HepG2 (cell line): ENCODE measurements around the gene RER1. TPM values are rescaled to one million over a fixed set of nuclear protein-coding genes. Genes with fewer than 3 reads are reported as not detected.

Source experiments
- ARNT2 ChIP-seq: sonication (generic); formaldehyde crosslinking; IDR thresholded peaks from 2 replicates; pipeline ENCODE4 v1.8.0; 2022; ENCODE audit warnings: mild to moderate bottlenecking, low read depth, missing genetic modification reagents, moderate library complexity
- GABPA ChIP-seq, 2 experiments: IDR thresholded peaks; 2 replicates each; pipeline ENCODE4 v1.6.1; 2011 to 2016; ENCODE audit warnings: low read depth in 2 of 2, low read length in 1 of 2, missing biosample characterization in 1 of 2, missing genetic modification characterization in 1 of 2
- ISL2 ChIP-seq: sonication (generic); formaldehyde crosslinking; IDR thresholded peaks from 2 replicates; pipeline ENCODE4 v1.5.0; 2020; ENCODE audit warnings: missing genetic modification reagents
- ISX ChIP-seq: sonication (generic); formaldehyde crosslinking; conservative IDR thresholded peaks from 2 replicates; pipeline ENCODE4 v1.5.0; 2020; ENCODE audit warnings: missing genetic modification reagents
- NFKB2 ChIP-seq: sonication (generic); formaldehyde crosslinking; IDR thresholded peaks from 2 replicates; pipeline ENCODE4 v1.4.0; 2020; ENCODE audit warnings: missing genetic modification reagents, borderline replicate concordance
- PLRG1 ChIP-seq: fragments of 450-650 bp; conservative IDR thresholded peaks from 2 replicates; pipeline ENCODE4 v1.6.1; 2016
- SCMH1 ChIP-seq: sonication (generic); formaldehyde crosslinking; IDR thresholded peaks from 2 replicates; pipeline ENCODE4 v1.9.0; 2021; ENCODE audit warnings: missing genetic modification reagents, mild to moderate bottlenecking, borderline replicate concordance
- SMAD1 ChIP-seq: sonication (generic); formaldehyde crosslinking; IDR thresholded peaks from 2 replicates; pipeline ENCODE4 v1.4.0; 2020; ENCODE audit warnings: missing genetic modification reagents, low read depth, mild to moderate bottlenecking, borderline replicate concordance
- TBX2 ChIP-seq: sonication (generic); formaldehyde crosslinking; IDR thresholded peaks from 2 replicates; pipeline ENCODE4 v1.5.0; 2020; ENCODE audit warnings: missing genetic modification reagents, mild to moderate bottlenecking, borderline replicate concordance
- TCF7 ChIP-seq: sonication (generic); IDR thresholded peaks from 2 replicates; pipeline ENCODE4 v1.6.1; 2016; ENCODE audit warnings: antibody characterized with exemption, low read depth
- ZBTB46 ChIP-seq: sonication (generic); formaldehyde crosslinking; IDR thresholded peaks from 2 replicates; pipeline ENCODE4 v1.4.0; 2020; ENCODE audit warnings: mild to moderate bottlenecking, missing genetic modification reagents, borderline replicate concordance
- ZNF337 ChIP-seq: sonication (generic); formaldehyde crosslinking; IDR thresholded peaks from 2 replicates; pipeline ENCODE4 v1.5.1; 2020; ENCODE audit warnings: missing genetic modification reagents, low read depth, mild to moderate bottlenecking, borderline replicate concordance
- ZNF382 ChIP-seq: sonication (generic); formaldehyde crosslinking; IDR thresholded peaks from 2 replicates; pipeline ENCODE4 v1.5.0; 2020; ENCODE audit warnings: missing genetic modification reagents, mild to moderate bottlenecking, borderline replicate concordance
- ZNF501 ChIP-seq: sonication (generic); formaldehyde crosslinking; IDR thresholded peaks from 2 replicates; pipeline ENCODE4 v1.5.1; 2020; ENCODE audit warnings: mild to moderate bottlenecking, moderate library complexity, missing genetic modification reagents
- ZNF703 ChIP-seq: sonication (generic); formaldehyde crosslinking; IDR thresholded peaks from 2 replicates; pipeline ENCODE4 v1.5.1; 2020; ENCODE audit warnings: missing genetic modification reagents, mild to moderate bottlenecking, moderate library complexity, borderline replicate concordance
- ZNF792 ChIP-seq: IDR thresholded peaks from 2 replicates; pipeline ENCODE4 v1.6.1; 2016
- ZNF879 ChIP-seq: sonication (generic); formaldehyde crosslinking; IDR thresholded peaks from 2 replicates; pipeline ENCODE4 v1.8.1; 2023; ENCODE audit warnings: missing genetic modification reagents
- polyA plus RNA-seq, 8 experiments: library from polyadenylated mRNA; depleted of rRNA in 3 of 8; stranded (reverse) in 7 of 8; unstranded in 1 of 8; fragments of >200 nt; fragmentation: Illumina TruSeq in 4 of 8; extraction: Trizol in 4 of 8; gene quantifications; 2 replicates each; pipeline versions ENCODE4 v1.2.1 to v1.2.3, GENCODE V29; 2011 to 2016; ENCODE audit warnings: low read depth in 4 of 8, missing spikeins in 1 of 8, mixed read lengths in 1 of 8; ENCODE audit not compliant: insufficient read depth in 1 of 8
- total RNA-seq, 5 experiments: library from RNA; depleted of rRNA; stranded (reverse); fragments of >200 nt; fragmentation: Illumina TruSeq; extraction: Trizol; gene quantifications; 2 replicates each; pipeline ENCODE4 v1.2.3, GENCODE V29; 2016; ENCODE audit warnings: low read depth in 1 of 5
- TF ChIP-seq, protein P1 (sequence below): sonication (generic); formaldehyde crosslinking; IDR thresholded peaks from 2 replicates; pipeline ENCODE4 v1.5.1; 2020; ENCODE audit warnings: missing genetic modification reagents, mild to moderate bottlenecking, borderline replicate concordance
- TF ChIP-seq, protein P2 (sequence below), 2 experiments: IDR thresholded peaks; 2 replicates each; pipeline ENCODE4 v1.6.1; 2011 to 2012; ENCODE audit warnings: low read length in 2 of 2, borderline replicate concordance in 1 of 2, low read depth in 1 of 2, mild to moderate bottlenecking in 1 of 2, moderate library complexity in 1 of 2

RER1 gene
- total and polyA plus RNA-seq, 2 of the 13 experiments (the other 11 are each of a cell fraction or from before 2014, with no cell fraction given) = 128 to 164 TPM

GRCh38 chr1:2391041-2391930 lies at the start of gene RER1, which contains the start of gene MORN1 (continued):
- TF ChIP-seq GABPA (IDR thresholded peaks at IDR 0.05; ENCODE audit: low read depth, low read length) (no peak), GABPA (CRISPR knock-in tag; IDR thresholded peaks at IDR 0.05; ENCODE audit: low read depth) (peak; percentile 92), ZNF879 (CRISPR knock-in tag) (0 out of 2 replicates have a peak, but pooled peaks have one; percentile 38), ZNF382 (CRISPR knock-in tag) (no peak), TCF7 (no peak), ZNF792 (CRISPR knock-in tag) (0 out of 2 replicates have a peak, but pooled peaks have one; percentile 13), ZNF337 (CRISPR knock-in tag) (no peak), ISX (0 out of 2 replicates have a peak, but pooled peaks have one; percentile 26), ZNF501 (CRISPR knock-in tag) (peak; percentile 61), PLRG1 (no peak), ZNF703 (CRISPR knock-in tag) (no peak; the same call in 1 of the 2 replicates), TBX2 (0 out of 2 replicates have a peak, but pooled peaks have one; percentile 12), SMAD1 (peak; percentile 72; the same call in 1 of the 2 replicates), ZBTB46 (peak; percentile 63; the same call in 1 of the 2 replicates), ISL2 (peak; percentile 53; the same call in 1 of the 2 replicates), NFKB2 (CRISPR knock-in tag) (peak; percentile 32; the same call in 1 of the 2 replicates), SCMH1 (no peak), ARNT2 (CRISPR knock-in tag) (peak; percentile 52; the same call in 1 of the 2 replicates)
- TF ChIP-seq, protein P1, sequence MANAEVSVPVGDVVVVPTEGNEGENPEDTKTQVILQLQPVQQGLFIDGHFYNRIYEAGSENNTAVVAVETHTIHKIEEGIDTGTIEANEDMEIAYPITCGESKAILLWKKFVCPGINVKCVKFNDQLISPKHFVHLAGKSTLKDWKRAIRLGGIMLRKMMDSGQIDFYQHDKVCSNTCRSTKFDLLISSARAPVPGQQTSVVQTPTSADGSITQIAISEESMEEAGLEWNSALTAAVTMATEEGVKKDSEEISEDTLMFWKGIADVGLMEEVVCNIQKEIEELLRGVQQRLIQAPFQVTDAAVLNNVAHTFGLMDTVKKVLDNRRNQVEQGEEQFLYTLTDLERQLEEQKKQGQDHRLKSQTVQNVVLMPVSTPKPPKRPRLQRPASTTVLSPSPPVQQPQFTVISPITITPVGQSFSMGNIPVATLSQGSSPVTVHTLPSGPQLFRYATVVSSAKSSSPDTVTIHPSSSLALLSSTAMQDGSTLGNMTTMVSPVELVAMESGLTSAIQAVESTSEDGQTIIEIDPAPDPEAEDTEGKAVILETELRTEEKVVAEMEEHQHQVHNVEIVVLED (CRISPR knock-in tag) = peak; percentile 97
- TF ChIP-seq, protein P2, sequence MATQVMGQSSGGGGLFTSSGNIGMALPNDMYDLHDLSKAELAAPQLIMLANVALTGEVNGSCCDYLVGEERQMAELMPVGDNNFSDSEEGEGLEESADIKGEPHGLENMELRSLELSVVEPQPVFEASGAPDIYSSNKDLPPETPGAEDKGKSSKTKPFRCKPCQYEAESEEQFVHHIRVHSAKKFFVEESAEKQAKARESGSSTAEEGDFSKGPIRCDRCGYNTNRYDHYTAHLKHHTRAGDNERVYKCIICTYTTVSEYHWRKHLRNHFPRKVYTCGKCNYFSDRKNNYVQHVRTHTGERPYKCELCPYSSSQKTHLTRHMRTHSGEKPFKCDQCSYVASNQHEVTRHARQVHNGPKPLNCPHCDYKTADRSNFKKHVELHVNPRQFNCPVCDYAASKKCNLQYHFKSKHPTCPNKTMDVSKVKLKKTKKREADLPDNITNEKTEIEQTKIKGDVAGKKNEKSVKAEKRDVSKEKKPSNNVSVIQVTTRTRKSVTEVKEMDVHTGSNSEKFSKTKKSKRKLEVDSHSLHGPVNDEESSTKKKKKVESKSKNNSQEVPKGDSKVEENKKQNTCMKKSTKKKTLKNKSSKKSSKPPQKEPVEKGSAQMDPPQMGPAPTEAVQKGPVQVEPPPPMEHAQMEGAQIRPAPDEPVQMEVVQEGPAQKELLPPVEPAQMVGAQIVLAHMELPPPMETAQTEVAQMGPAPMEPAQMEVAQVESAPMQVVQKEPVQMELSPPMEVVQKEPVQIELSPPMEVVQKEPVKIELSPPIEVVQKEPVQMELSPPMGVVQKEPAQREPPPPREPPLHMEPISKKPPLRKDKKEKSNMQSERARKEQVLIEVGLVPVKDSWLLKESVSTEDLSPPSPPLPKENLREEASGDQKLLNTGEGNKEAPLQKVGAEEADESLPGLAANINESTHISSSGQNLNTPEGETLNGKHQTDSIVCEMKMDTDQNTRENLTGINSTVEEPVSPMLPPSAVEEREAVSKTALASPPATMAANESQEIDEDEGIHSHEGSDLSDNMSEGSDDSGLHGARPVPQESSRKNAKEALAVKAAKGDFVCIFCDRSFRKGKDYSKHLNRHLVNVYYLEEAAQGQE (IDR thresholded peaks at IDR 0.05; ENCODE audit: borderline replicate concordance in 1 of 2, low read depth in 1 of 2, low read length in 2 of 2) = 0 out of 4 replicates have a peak, but pooled peaks of 1 of the 2 experiments have one; percentile 25
